ENCODE measurements around the gene LRRC75A. TPM values are rescaled to one million over a fixed set of nuclear protein-coding genes. Genes with fewer than 3 reads are reported as not detected.

Gene LRRC75A
- total RNA-seq, 1 experiment from 2014 or later: 10.1 TPM

- H2BK12ac ChIP-seq (ENCODE audit: insufficient read length, low read depth, low read length): no peak overlapping the region
- H3K23me2 ChIP-seq (ENCODE audit: insufficient read length, low read depth, low read length, poor library complexity, severe bottlenecking): no peaks in the 10 kb centered on the region
- no CpG with 5 or more reads among the region's 6 CpGs for WGBS (ENCODE audit: extremely low coverage, insufficient read length, low lambda C conversion rate)
- no peak overlapping the region for H2BK120ac ChIP-seq (ENCODE audit: low read depth, low read length, poor library complexity, severe bottlenecking)
- no peak overlapping the region for H3K18ac ChIP-seq (ENCODE audit: insufficient read length, low read depth, low read length)
- TF ChIP-seq CTCF (conservative IDR thresholded peaks at IDR 0.05): no peak
- H2BK20ac ChIP-seq (ENCODE audit: low read depth, low read length, poor library complexity, severe bottlenecking): no peak overlapping the region
- H4K91ac ChIP-seq (ENCODE audit: insufficient read length, low read depth, low read length): no peak overlapping the region
- no peak overlapping the region for H2BK5ac ChIP-seq (ENCODE audit: insufficient read length, low read length)
- Mint-ChIP-seq H3K27me3 (ENCODE audit: low read depth) (peaks cover 3% of the 10 kb centered on the region), H3K9me3 (no peaks in the 10 kb centered on the region; a peak in 1 of 5 replicates), H3K27ac (peak overlapping the region in 2 of 3 experiments; percentile 43 to 85; a peak in 3 of 7 replicates), H3K36me3 (ENCODE audit: insufficient read depth in 1 of 3, low read depth in 3 of 3) (peaks cover 22 to 65% (median 51%) of the 10 kb centered on the region in 3 experiments), H3K4me3 (no peak overlapping the region), H3K4me1 (peaks cover 18 to 30% of the 10 kb centered on the region in 2 experiments)
- H3K79me2 ChIP-seq (ENCODE audit: insufficient read depth, low read length): no peaks in the 10 kb centered on the region
- no peak for DNase-seq
- H3K27me3 ChIP-seq (ENCODE audit: insufficient read depth, low read length): no peaks in the 10 kb centered on the region
- no peak overlapping the region for H3K4ac ChIP-seq (ENCODE audit: low read depth, low read length)
- no peak overlapping the region for H2AK5ac ChIP-seq (ENCODE audit: insufficient read length, low read length)
- no peak overlapping the region for H3K27ac ChIP-seq (ENCODE audit: insufficient read length, low read depth, low read length)
- no peaks in the 10 kb centered on the region for H3K79me1 ChIP-seq (ENCODE audit: insufficient read depth, low read depth, low read length, poor library complexity, severe bottlenecking)
- H3K9me3 ChIP-seq (ENCODE audit: control insufficient read depth, low read depth, low read length): no peaks in the 10 kb centered on the region
- no peak overlapping the region for H3K23ac ChIP-seq (ENCODE audit: insufficient read length, low read depth, low read length)
- no peak overlapping the region for H3K56ac ChIP-seq (ENCODE audit: insufficient read length, low read depth, low read length)
- H4K5ac ChIP-seq (ENCODE audit: insufficient read length, low read depth, low read length): no peak overlapping the region
- H3K14ac ChIP-seq (ENCODE audit: insufficient read depth, low read length): no peak overlapping the region
- H3T11ph ChIP-seq (ENCODE audit: low read length): no peak overlapping the region
- no peak overlapping the region for H2AFZ ChIP-seq (ENCODE audit: low read length)
- no peak overlapping the region for H3K9ac ChIP-seq (ENCODE audit: extremely low read depth, insufficient read length, low read length)
- H4K20me1 ChIP-seq (ENCODE audit: control insufficient read depth, insufficient read depth, insufficient read length): no peaks in the 10 kb centered on the region
- H4K8ac ChIP-seq (replicated peaks; ENCODE audit: insufficient read length, low read depth, low read length): no peak overlapping the region
- no peaks in the 10 kb centered on the region for H3K4me1 ChIP-seq (ENCODE audit: insufficient read depth, low read length)
- H2BK15ac ChIP-seq (ENCODE audit: low read depth, low read length): no peak overlapping the region
- H3K4me2 ChIP-seq (ENCODE audit: insufficient read depth, insufficient read length, low read length): no peak overlapping the region
These were observed 43.5 kb downstream of the LRRC75A start for GRCh38 chr17:16448490-16448889.
